GM12878 (cell line): ENCODE results near the gene RASSF6. TPM values are rescaled to one million over a fixed set of nuclear protein-coding genes. Genes with fewer than 3 reads are reported as not detected.

Source experiments
- ASH2L ChIP-seq: fragments of 300-600, 200-600 bp; sonication (generic); IDR thresholded peaks from 2 replicates; pipeline ENCODE4 v1.6.1; 2017; ENCODE audit warnings: low read depth, mild to moderate bottlenecking, borderline replicate concordance
- CEBPB ChIP-seq, 2 experiments: fragments of 150-350 bp in 1 of 2; IDR thresholded peaks; 2 replicates each; pipeline ENCODE4 v1.6.1; 2012 to 2014; ENCODE audit warnings: low read depth in 2 of 2, low read length in 2 of 2, borderline replicate concordance in 1 of 2, inconsistent platforms in 1 of 2
- CEBPZ ChIP-seq: fragments of 150-350 bp; IDR thresholded peaks from 2 replicates; pipeline ENCODE4 v1.6.1; 2016; ENCODE audit warnings: low read depth, low read length
- CREM ChIP-seq: IDR thresholded peaks from 2 replicates; pipeline ENCODE4 v1.6.1; 2014; ENCODE audit warnings: antibody characterized with exemption, low read depth
- CTCF ChIP-seq, 3 experiments: IDR thresholded peaks in 2 of 3; conservative IDR thresholded peaks in 1 of 3; 2 replicates each; pipeline ENCODE4 v1.5.1; 2011; ENCODE audit warnings: low read depth in 3 of 3, low read length in 3 of 3, mild to moderate bottlenecking in 3 of 3, control low read depth in 2 of 3, moderate library complexity in 2 of 3, inconsistent platforms in 1 of 3, mixed read lengths in 1 of 3; ENCODE audit not compliant: control insufficient read depth in 2 of 3, insufficient read depth in 1 of 3; ENCODE audit errors: extremely low read depth in 1 of 3
- E2F8 ChIP-seq: fragments of 450-650 bp; IDR thresholded peaks from 2 replicates; pipeline ENCODE4 v1.6.1; 2018; ENCODE audit warnings: mild to moderate bottlenecking, low read depth, moderate library complexity; ENCODE audit not compliant: partially characterized antibody
- EGR1 ChIP-seq, 2 experiments: IDR thresholded peaks; 1 replicate in 1 of 2; 2 replicates in 1 of 2; pipeline ENCODE4 v1.6.1; 2011 to 2012; ENCODE audit warnings: low read depth in 2 of 2, low read length in 2 of 2, borderline replicate concordance in 1 of 2, mild to moderate bottlenecking in 1 of 2, moderate library complexity in 1 of 2
- FOS ChIP-seq: IDR thresholded peaks from 3 replicates; pipeline ENCODE4 v1.6.1; 2011; ENCODE audit warnings: borderline replicate concordance; ENCODE audit not compliant: insufficient read length; ENCODE audit errors: extremely low read depth
- GABPA ChIP-seq: IDR thresholded peaks from 2 replicates; pipeline ENCODE4 v1.6.1; 2014; ENCODE audit warnings: antibody characterized with exemption, low read depth, mild to moderate bottlenecking, inconsistent platforms
- IRF4 ChIP-seq: IDR thresholded peaks from 2 replicates; pipeline ENCODE4 v1.6.1; 2011; ENCODE audit warnings: low read depth, low read length
- NKRF ChIP-seq: fragments of 450-650 bp; conservative IDR thresholded peaks from 2 replicates; pipeline ENCODE4 v1.6.1; 2017; ENCODE audit warnings: mild to moderate bottlenecking, moderate library complexity
- PML ChIP-seq: IDR thresholded peaks from 2 replicates; pipeline ENCODE4 v1.6.1; 2012; ENCODE audit warnings: low read length, inconsistent platforms
- PRDM15 ChIP-seq: fragments of 450-650 bp; formaldehyde crosslinking; IDR thresholded peaks from 2 replicates; pipeline ENCODE4 v1.4.0; 2020; ENCODE audit warnings: mild to moderate bottlenecking, moderate library complexity
- TARDBP ChIP-seq: IDR thresholded peaks from 2 replicates; pipeline ENCODE4 v1.6.1; 2016; ENCODE audit warnings: borderline replicate concordance
- ZNF384 ChIP-seq: IDR thresholded peaks from 2 replicates; pipeline ENCODE4 v1.6.1; 2012; ENCODE audit warnings: low read depth, mild to moderate bottlenecking, low read length, improper control_type of control experiment, borderline replicate concordance
- polyA plus RNA-seq, 11 experiments: library from polyadenylated mRNA; depleted of rRNA in 4 of 11; unstranded in 6 of 11; stranded (reverse) in 5 of 11; fragments of >200 nt; fragmentation: Nextera tagmentation in 4 of 11; fragmentation: Illumina TruSeq in 1 of 11; extraction: Ambion mirVana in 4 of 11; extraction: Trizol in 1 of 11; gene quantifications; 1 replicate in 1 of 11; 2 replicates in 10 of 11; pipeline versions ENCODE4 v1.2.1 to v1.2.3, GENCODE V29; 2011 to 2016; ENCODE audit warnings: inconsistent platforms in 2 of 11, missing spikeins in 2 of 11, low read depth in 1 of 11
- total RNA-seq, 4 experiments: library from RNA; depleted of rRNA in 3 of 4; stranded (reverse); fragments of >200 nt in 3 of 4; fragmentation: Illumina TruSeq in 1 of 4; extraction: Trizol in 1 of 4; gene quantifications; 2 replicates each; pipeline versions ENCODE4 v1.2.1 to v1.2.3, GENCODE V29; 2013 to 2021

Gene RASSF6
- total and polyA plus RNA-seq, 10 of the 15 experiments (the other 5 are each of a cell fraction or from before 2014, with no cell fraction given): 0.28 to 2.9 (median 0.54) TPM

- TF ChIP-seq E2F8: no peak
- no peak for TF ChIP-seq CEBPB (IDR thresholded peaks at IDR 0.05; ENCODE audit: borderline replicate concordance in 1 of 2, low read depth in 2 of 2, low read length in 2 of 2)
- TF ChIP-seq PML: no peak
- no peak for TF ChIP-seq PRDM15
- no peak for TF ChIP-seq ASH2L
- no peak for TF ChIP-seq EGR1 (IDR thresholded peaks at IDR 0.05; ENCODE audit: borderline replicate concordance in 1 of 2, low read depth in 2 of 2, low read length in 2 of 2)
- TF ChIP-seq IRF4: no peak
- TF ChIP-seq FOS: no peak
- TF ChIP-seq GABPA: no peak
- no peak for TF ChIP-seq ZNF384
- no peak for TF ChIP-seq TARDBP
- no peak for TF ChIP-seq CEBPZ
- no peak for TF ChIP-seq CREM
- TF ChIP-seq CTCF (IDR thresholded peaks at IDR 0.05 in 2 of 3, conservative IDR thresholded peaks at IDR 0.05 in 1 of 3; ENCODE audit: control insufficient read depth in 2 of 3, extremely low read depth in 1 of 3, insufficient read depth in 1 of 3, low read depth in 3 of 3, low read length in 3 of 3): no peak
- no peak for TF ChIP-seq NKRF
Measured at GRCh38 chr4:73589261-73589847, 30.9 kb downstream of the RASSF6 start (continued).
